Measurements from ENCODE around the gene BCS1L. TPM values are rescaled to one million over a fixed set of nuclear protein-coding genes. Genes with fewer than 3 reads are reported as not detected.

BCS1L gene
- total and polyA plus RNA-seq, 9 of the 15 experiments (the other 6 are each of a cell fraction or from before 2014, with no cell fraction given), result 37.6 to 103 (median 56.7) TPM

- BruUV-seq (replicated peaks), result no TSS peak
- Histone ChIP-seq H3K9ac (ENCODE audit: insufficient read depth in 1 of 2, low read depth in 2 of 2, low read length in 2 of 2) (0 out of 4 replicates have a peak overlapping the region, but pooled peaks of 1 of the 2 experiments have one; percentile 27), H3K4me1 (replicated peaks in 1 of 2; ENCODE audit: control insufficient read depth in 2 of 2, insufficient read depth in 2 of 2, low read length in 2 of 2) (peaks cover 6 to 14% of the 10 kb centered on the region in 2 experiments; a peak in 3 of 5 replicates), H3K27ac (ENCODE audit: extremely low read depth, low read depth, low read length) (no peak overlapping the region), H3K9me3 (replicated peaks; ENCODE audit: control insufficient read depth, insufficient read depth, low read depth, low read length) (no peaks in the 10 kb centered on the region), H3K4me2 (ENCODE audit: insufficient read depth, low read length) (no peak overlapping the region), H3K79me2 (ENCODE audit: control insufficient read depth, insufficient read depth, low read length) (peaks cover 30% of the 10 kb centered on the region), H3K4me3 (no peak overlapping the region), H3K36me3 (ENCODE audit: control insufficient read depth, insufficient read depth, low read length) (peaks cover 63% of the 10 kb centered on the region; the same call in 2 of the 3 replicates), H4K20me1 (replicated peaks; ENCODE audit: control insufficient read depth, insufficient read depth, low read length) (no peaks in the 10 kb centered on the region), H3K27me3 (ENCODE audit: control insufficient read depth in 2 of 2, insufficient read depth in 2 of 2, low read length in 2 of 2) (no peaks in the 10 kb centered on the region), H2AFZ (ENCODE audit: low read depth, low read length) (no peak overlapping the region), H3K9me1 (ENCODE audit: control insufficient read depth, insufficient read depth, low read length) (peaks cover 6% of the 10 kb centered on the region)
- ATAC-seq (no peak), FAIRE-seq (no peak), DNase-seq (ENCODE audit: extremely low read depth in 1 of 4, low spot score in 3 of 4) (no peak)
- WGBS (ENCODE audit: insufficient coverage, low coverage, missing lambda C conversion rate), result 95% methylated on average over 2 of the region's 2 CpGs
- CTCF ChIA-PET (ENCODE audit: low intra/inter-chr PET ratio), result no interaction called here
- no peak for TF ChIP-seq IRF9 (tag; IDR thresholded peaks at IDR 0.05)
- TF ChIP-seq PHTF2 (CRISPR knock-in tag; IDR thresholded peaks at IDR 0.05), result no peak
- no peak for TF ChIP-seq NCOA6 (IDR thresholded peaks at IDR 0.05)
- no peak for TF ChIP-seq PCBP2 (IDR thresholded peaks at IDR 0.05; ENCODE audit: low read depth, low read length, poor library complexity, severe bottlenecking)
- no peak for TF ChIP-seq NUFIP1 (IDR thresholded peaks at IDR 0.05; ENCODE audit: partially characterized antibody)
- no peak for TF ChIP-seq DMBX1 (CRISPR knock-in tag; IDR thresholded peaks at IDR 0.05; ENCODE audit: borderline replicate concordance)
- TF ChIP-seq DNMT1 (IDR thresholded peaks at IDR 0.05), result no peak
- no peak for TF ChIP-seq ZNF655 (CRISPR knock-in tag; IDR thresholded peaks at IDR 0.05)
- no peak for TF ChIP-seq NR2C1 (IDR thresholded peaks at IDR 0.05)
- no peak for TF ChIP-seq NR2C1 (tag; IDR thresholded peaks at IDR 0.05)
- TF ChIP-seq RBM15 (IDR thresholded peaks at IDR 0.05; ENCODE audit: insufficient read depth, low read length), result no peak
- no peak for TF ChIP-seq SNAPC5 (CRISPR knock-in tag; IDR thresholded peaks at IDR 0.05)
- POLR2A ChIA-PET, result no interaction called here
- intact Hi-C loops (cut with micrococcal nuclease) (no loop called here), in situ Hi-C loops (cut with MboI) (no loop called here)
Observed at GRCh38 chr2:218655751-218656150, 3.7 kb upstream of the BCS1L start.

Data from K562 (cell line).